Endothelial cell (in vitro differentiated cells): ENCODE measurements around the gene OR13C9. TPM values are rescaled to one million over a fixed set of nuclear protein-coding genes. Genes with fewer than 3 reads are reported as not detected.

Experiments used
- DNase-seq: peaks from one replicate; pipeline ENCODE4 v3.0.0; 2021; ENCODE audit warnings: low spot score
- H3K27ac Mint-ChIP-seq: one replicate; pipeline ENCODE4 v1.8.0; 2021; ENCODE audit warnings: mixed read lengths, inconsistent platforms; ENCODE audit not compliant: unreplicated experiment
- H3K27me3 Mint-ChIP-seq: one replicate; pipeline ENCODE4 v1.8.0; 2021; ENCODE audit warnings: mild to moderate bottlenecking, moderate library complexity, mixed read lengths, inconsistent platforms; ENCODE audit not compliant: unreplicated experiment
- H3K36me3 Mint-ChIP-seq: one replicate; pipeline ENCODE4 v1.8.0; 2021; ENCODE audit warnings: mild to moderate bottlenecking, low read depth, mixed read lengths, inconsistent platforms; ENCODE audit not compliant: unreplicated experiment
- H3K4me1 Mint-ChIP-seq: one replicate; pipeline ENCODE4 v1.8.0; 2021; ENCODE audit warnings: mild to moderate bottlenecking, mixed read lengths, inconsistent platforms; ENCODE audit not compliant: unreplicated experiment
- H3K4me3 Mint-ChIP-seq: one replicate; pipeline ENCODE4 v1.8.0; 2021; ENCODE audit warnings: mild to moderate bottlenecking, mixed read lengths, inconsistent platforms; ENCODE audit not compliant: unreplicated experiment
- H3K9me3 Mint-ChIP-seq: one replicate; pipeline ENCODE4 v1.8.0; 2021; ENCODE audit warnings: mixed read lengths, inconsistent platforms; ENCODE audit not compliant: unreplicated experiment
- CTCF ChIP-seq: fragments of 200-600 bp; sonication (generic); IDR thresholded peaks from one replicate; pipeline ENCODE4 v1.5.0; 2021; ENCODE audit warnings: antibody characterized with exemption; ENCODE audit not compliant: unreplicated experiment
- total RNA-seq: library from RNA; stranded (reverse); fragmentation: NEBNext Ultra II Directional; extraction: Animal tissue kit (Norgen Biotek cat#: 25700); gene quantifications from one replicate; pipeline ENCODE4 v1.2.1, GENCODE V29; 2021; ENCODE audit not compliant: unreplicated experiment

Gene OR13C9
- total RNA-seq, 1 donor from 2014 or later, result not detected

GRCh38 chr9:104589626-104590025, 28.4 kb downstream of the OR13C9 start:
- Mint-ChIP-seq H3K36me3 (no peaks in the 10 kb centered on the region), H3K27ac (no peak overlapping the region), H3K4me1 (no peaks in the 10 kb centered on the region), H3K9me3 (no peaks in the 10 kb centered on the region), H3K4me3 (no peak overlapping the region), H3K27me3 (peaks cover 2% of the 10 kb centered on the region)
- DNase-seq, result no peak
- TF ChIP-seq CTCF, result no peak

GRCh38 chr9:104586496-104587180, 31.4 kb downstream of the OR13C9 start:
- no peak for TF ChIP-seq CTCF

GRCh38 chr9:104580562-104580961, 37.4 kb downstream of the OR13C9 start:
- Mint-ChIP-seq H3K4me1 (no peaks in the 10 kb centered on the region), H3K27me3 (no peaks in the 10 kb centered on the region), H3K27ac (no peak overlapping the region), H3K4me3 (no peak overlapping the region), H3K36me3 (no peaks in the 10 kb centered on the region), H3K9me3 (no peaks in the 10 kb centered on the region)
- no peak for DNase-seq
- no peak for TF ChIP-seq CTCF

More at GRCh38 chr9:104586496-104587180, 31.4 kb downstream of the OR13C9 start:
- no peaks in the 10 kb centered on the region for H3K4me1 Mint-ChIP-seq
- no peak for DNase-seq
- no peak overlapping the region for H3K4me3 Mint-ChIP-seq
- H3K9me3 Mint-ChIP-seq, result no peaks in the 10 kb centered on the region
- H3K27me3 Mint-ChIP-seq, result no peaks in the 10 kb centered on the region
- no peaks in the 10 kb centered on the region for H3K36me3 Mint-ChIP-seq
- no peak overlapping the region for H3K27ac Mint-ChIP-seq

GRCh38 chr9:104577263-104577662, 40.7 kb downstream of the OR13C9 start:
- H3K27ac Mint-ChIP-seq, result no peak overlapping the region

More at GRCh38 chr9:104577263-104577662, 40.7 kb downstream of the OR13C9 start:
- Mint-ChIP-seq H3K36me3 (no peaks in the 10 kb centered on the region), H3K4me1 (no peaks in the 10 kb centered on the region), H3K9me3 (no peaks in the 10 kb centered on the region), H3K4me3 (no peak overlapping the region), H3K27me3 (no peaks in the 10 kb centered on the region)
- TF ChIP-seq CTCF, result no peak
- no peak for DNase-seq
